ENCODE measurements around the gene XYLB. TPM values are rescaled to one million over a fixed set of nuclear protein-coding genes. Genes with fewer than 3 reads are reported as not detected.

Gene XYLB
- total RNA-seq, 4 donors from 2014 or later, result 2.4 to 5.0 (median 2.5) TPM

DNA sequence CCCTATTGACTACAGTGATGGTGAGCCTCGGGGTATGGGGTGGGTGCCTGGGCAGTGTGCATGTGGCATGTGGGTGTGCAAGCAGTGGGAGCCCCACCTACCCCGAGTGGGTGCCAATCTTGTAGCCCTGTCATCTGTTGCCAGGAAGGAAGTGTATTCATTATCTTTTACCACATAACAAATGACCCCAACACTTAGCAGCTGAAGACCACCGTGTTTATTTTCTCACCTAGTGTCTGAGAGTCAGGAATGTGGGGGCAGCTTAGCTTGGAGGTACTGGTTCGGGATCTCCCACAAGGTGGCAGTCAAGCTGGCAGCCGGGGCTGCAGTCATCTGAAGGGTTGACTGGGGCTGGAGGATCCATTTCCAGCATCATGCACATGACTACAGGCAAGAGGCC lies 21.7 kb downstream of the XYLB start:
- no peak overlapping the region for H3K27ac ChIP-seq
- no peaks in the 10 kb centered on the region for H3K27me3 ChIP-seq
- no peak for DNase-seq
- intact Hi-C loops (cut with DNase I), result no loop called here
- TF ChIP-seq, protein P1, sequence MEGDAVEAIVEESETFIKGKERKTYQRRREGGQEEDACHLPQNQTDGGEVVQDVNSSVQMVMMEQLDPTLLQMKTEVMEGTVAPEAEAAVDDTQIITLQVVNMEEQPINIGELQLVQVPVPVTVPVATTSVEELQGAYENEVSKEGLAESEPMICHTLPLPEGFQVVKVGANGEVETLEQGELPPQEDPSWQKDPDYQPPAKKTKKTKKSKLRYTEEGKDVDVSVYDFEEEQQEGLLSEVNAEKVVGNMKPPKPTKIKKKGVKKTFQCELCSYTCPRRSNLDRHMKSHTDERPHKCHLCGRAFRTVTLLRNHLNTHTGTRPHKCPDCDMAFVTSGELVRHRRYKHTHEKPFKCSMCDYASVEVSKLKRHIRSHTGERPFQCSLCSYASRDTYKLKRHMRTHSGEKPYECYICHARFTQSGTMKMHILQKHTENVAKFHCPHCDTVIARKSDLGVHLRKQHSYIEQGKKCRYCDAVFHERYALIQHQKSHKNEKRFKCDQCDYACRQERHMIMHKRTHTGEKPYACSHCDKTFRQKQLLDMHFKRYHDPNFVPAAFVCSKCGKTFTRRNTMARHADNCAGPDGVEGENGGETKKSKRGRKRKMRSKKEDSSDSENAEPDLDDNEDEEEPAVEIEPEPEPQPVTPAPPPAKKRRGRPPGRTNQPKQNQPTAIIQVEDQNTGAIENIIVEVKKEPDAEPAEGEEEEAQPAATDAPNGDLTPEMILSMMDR (IDR thresholded peaks at IDR 0.05), result no peak
- no peak for TF ChIP-seq POLR2A (IDR thresholded peaks at IDR 0.05)
- 63 to 70% methylated on average over 3 of the region's 5 CpGs for whole genome bisulfite sequencing, 2 donors
- peaks cover 0 to 17% (median 0%) of the 10 kb centered on the region in 3 donors for H3K4me1 ChIP-seq
- no peaks in the 10 kb centered on the region for H3K9me3 ChIP-seq
- no peak overlapping the region for H3K4me3 ChIP-seq
- peaks cover 0 to 77% (median 6%) of the 10 kb centered on the region in 3 donors for H3K36me3 ChIP-seq

DNA sequence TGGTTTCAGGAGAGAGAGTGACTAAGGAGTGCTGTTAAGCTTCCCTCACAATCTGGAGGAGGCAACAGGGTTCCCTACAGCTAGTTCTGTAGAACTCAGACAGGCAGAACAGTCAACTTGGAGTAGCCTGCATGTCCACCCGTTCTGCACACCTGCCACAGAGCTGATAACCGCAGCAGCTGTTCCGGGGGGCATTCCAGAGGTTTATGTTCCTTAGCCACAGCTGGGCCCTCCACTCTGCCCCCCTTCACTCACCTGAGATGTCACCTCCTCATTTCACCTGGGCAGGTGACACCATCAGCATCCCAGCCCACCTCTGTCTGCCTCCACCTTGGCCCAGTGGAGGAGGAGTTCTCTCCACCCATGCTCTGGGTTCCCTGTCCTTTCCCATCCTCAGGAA lies 22.6 kb downstream of the XYLB start:
- Histone ChIP-seq H3K36me3 (peaks cover 0 to 71% (median 6%) of the 10 kb centered on the region in 3 donors), H3K27ac (no peak overlapping the region), H3K4me1 (peaks cover 0 to 17% (median 0%) of the 10 kb centered on the region in 3 donors), H3K27me3 (no peaks in the 10 kb centered on the region), H3K4me3 (no peak overlapping the region), H3K9me3 (no peaks in the 10 kb centered on the region)
- intact Hi-C loops (cut with DNase I), result no loop called here
- TF ChIP-seq POLR2A (IDR thresholded peaks at IDR 0.05), result no peak
- no peak for DNase-seq
- 93 to 94% methylated on average over 3 of the region's 3 CpGs for WGBS, 2 donors

DNA sequence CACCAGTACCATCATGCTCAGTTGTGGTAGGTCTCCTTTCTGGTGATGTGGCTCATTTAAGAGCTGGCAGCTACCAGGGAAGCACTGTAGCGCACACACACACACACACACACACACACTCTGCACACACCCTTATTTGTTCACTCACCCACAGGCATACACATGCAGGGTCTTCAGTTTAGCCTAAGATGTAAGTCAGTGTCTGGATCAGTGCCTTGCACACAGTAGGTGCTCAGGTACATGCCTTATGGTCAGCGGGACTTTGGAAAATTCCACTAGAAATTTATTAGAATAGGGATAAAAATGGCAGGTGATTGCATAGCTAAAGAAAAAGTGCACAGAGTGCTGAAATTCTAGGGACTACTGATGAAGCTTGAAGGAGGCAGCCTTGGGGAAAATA lies 23.6 kb downstream of the XYLB start:
- Histone ChIP-seq H3K27ac (no peak overlapping the region), H3K4me3 (no peak overlapping the region), H3K27me3 (no peaks in the 10 kb centered on the region), H3K9me3 (no peaks in the 10 kb centered on the region), H3K36me3 (peaks cover 0 to 75% (median 3%) of the 10 kb centered on the region in 3 donors), H3K4me1 (peaks cover 0 to 20% (median 0%) of the 10 kb centered on the region in 3 donors)
- intact Hi-C loops (cut with DNase I), result no loop called here
- TF ChIP-seq, protein P1 (IDR thresholded peaks at IDR 0.05), result no peak
- TF ChIP-seq POLR2A (IDR thresholded peaks at IDR 0.05), result no peak
- WGBS, 2 donors, result 70 to 87% methylated on average over 2 of the region's 2 CpGs
- DNase-seq, result no peak

DNA sequence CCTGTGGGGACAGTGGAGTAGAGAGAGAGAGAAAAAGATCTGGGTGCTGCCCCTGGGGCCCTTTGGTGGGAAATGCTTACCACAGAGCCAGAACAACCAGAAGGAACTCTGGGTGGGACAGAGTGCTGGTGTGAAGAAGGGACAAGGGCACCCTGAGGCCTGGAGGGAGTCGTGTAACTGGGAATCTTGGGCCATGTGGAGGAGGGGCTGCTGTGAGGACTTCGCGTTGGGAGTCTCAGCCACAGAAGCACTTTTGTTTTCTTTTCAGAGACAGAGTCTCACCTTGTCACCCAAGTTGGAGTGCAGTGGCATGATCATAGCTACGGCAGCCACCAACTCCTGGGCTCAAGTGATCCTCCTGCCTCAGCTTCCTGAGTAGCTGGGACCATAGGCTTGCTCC lies 24.3 kb downstream of the XYLB start:
- DNase-seq, result no peak
- intact Hi-C loops (cut with DNase I), result no loop called here
- TF ChIP-seq POLR2A (IDR thresholded peaks at IDR 0.05), result no peak
- TF ChIP-seq, protein P1 (IDR thresholded peaks at IDR 0.05), result no peak

DNA sequence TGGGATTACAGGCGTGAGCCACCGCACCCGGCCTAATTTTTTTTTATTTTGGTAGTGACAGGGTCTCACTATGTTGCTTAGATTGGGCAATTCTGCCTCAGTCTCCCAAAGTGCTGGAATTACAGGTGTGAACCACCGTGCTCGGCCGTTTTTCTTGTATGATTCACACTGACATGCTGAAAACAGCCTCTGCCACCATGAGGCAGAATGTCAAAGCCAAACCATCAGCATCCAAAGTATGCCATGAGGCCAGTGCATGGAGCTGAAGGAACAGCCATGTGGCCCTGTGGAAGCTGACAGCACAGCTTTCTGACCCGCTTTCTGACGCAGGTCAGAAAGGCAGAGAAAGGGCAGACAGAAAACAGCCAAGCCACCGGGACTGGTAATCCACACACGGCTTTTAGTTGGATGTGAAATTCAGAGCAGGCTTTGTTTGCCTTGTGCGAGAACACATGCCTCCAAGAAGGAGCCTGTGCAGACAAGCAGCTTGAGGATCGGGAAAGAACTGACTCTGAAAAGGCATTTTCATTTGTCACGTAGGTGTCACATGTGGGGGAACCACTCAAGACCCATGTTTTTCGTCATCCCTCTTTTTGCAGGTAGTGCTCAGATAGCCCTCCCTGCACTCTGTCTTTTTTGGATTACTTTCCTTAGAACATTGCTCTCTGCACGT lies 25.1 kb downstream of the XYLB start:
- H3K36me3 ChIP-seq, result peaks cover 0 to 67% (median 0%) of the 10 kb centered on the region in 3 donors
- no peak for DNase-seq

More for the DNA sequence above, 24.3 kb downstream of the XYLB start:
- Histone ChIP-seq H3K27ac (peak overlapping the region in 1 of 4 donors; percentile 49), H3K27me3 (no peaks in the 10 kb centered on the region), H3K9me3 (no peaks in the 10 kb centered on the region), H3K36me3 (peaks cover 0 to 74% (median 0%) of the 10 kb centered on the region in 3 donors), H3K4me3 (no peak overlapping the region), H3K4me1 (peaks cover 1 to 27% (median 5%) of the 10 kb centered on the region in 3 donors)
- 68 to 87% methylated on average over 2 to 3 of the region's 4 CpGs for whole genome bisulfite sequencing, 2 donors

More for the DNA sequence above, 25.1 kb downstream of the XYLB start:
- H3K27ac ChIP-seq, result peak overlapping the region in 2 of 4 donors; percentile 49 to 53
- no peaks in the 10 kb centered on the region for H3K9me3 ChIP-seq
- no peaks in the 10 kb centered on the region for H3K27me3 ChIP-seq
- intact Hi-C loops (cut with DNase I), result no loop called here
- no peak for TF ChIP-seq POLR2A (IDR thresholded peaks at IDR 0.05)
- TF ChIP-seq, protein P1 (IDR thresholded peaks at IDR 0.05), result no peak
- 45 to 65% methylated on average over 13 to 15 of the region's 15 CpGs for WGBS, 2 donors
- no peak overlapping the region for H3K4me3 ChIP-seq
- peaks cover 6 to 35% (median 10%) of the 10 kb centered on the region in 3 donors for H3K4me1 ChIP-seq

Measured in esophagus squamous epithelium (tissue), 5 donors.